Activated CD4-positive, alpha-beta T cell treated with anti-CD3 and anti-CD28 coated beads, Interleukin-2, amount 50 U/mL, for 16 hours (primary cell): ENCODE data around the gene RBM38.

Experiments
- DNase-seq: peaks from one replicate; pipeline ENCODE4 v3.0.0-alpha.2; 2020

RBM38 gene

GRCh38 chr20:57375652-57376230 lies 15.5 kb upstream of the RBM38 start:
- no peak for DNase-seq

- no peak for DNase-seq
These were observed 13.8 kb upstream of the RBM38 start for GRCh38 chr20:57377350-57377749.

GRCh38 chr20:57378107-57378506 lies 13.1 kb upstream of the RBM38 start:
- DNase-seq = no peak

DNA sequence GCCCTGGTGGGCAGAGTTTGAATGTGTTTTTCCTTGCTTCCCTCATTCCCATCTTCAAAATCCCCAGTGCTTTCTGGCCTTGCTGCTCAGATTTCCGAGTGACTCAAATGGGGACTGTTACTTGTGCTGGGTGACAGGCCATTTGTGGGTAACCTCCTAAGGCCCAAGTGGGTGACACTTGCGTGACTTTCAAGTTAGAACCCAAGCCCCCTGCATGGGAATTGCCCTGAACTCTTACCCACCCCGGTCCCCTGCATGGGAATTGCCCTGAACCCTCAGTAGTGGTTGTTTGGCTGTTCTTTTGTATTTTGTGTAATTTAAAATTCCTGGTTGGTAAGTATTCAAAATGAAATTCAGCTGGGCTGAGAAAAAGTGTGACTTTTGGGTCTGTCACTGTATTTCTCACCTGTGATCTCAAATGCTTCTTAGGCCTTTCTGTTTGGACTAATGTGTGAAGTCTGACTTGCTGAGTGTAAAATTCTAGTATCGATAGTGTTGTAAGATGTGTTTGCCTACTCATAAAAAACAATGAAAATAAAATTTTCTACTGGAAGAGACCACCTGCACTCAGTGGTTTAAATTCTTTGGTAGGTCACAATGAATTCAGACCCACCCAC lies 12.4 kb upstream of the RBM38 start:
- DNase-seq = no peak

- peak; percentile 26 for DNase-seq
These were observed 11.9 kb upstream of the RBM38 start for GRCh38 chr20:57379263-57379647.

DNA sequence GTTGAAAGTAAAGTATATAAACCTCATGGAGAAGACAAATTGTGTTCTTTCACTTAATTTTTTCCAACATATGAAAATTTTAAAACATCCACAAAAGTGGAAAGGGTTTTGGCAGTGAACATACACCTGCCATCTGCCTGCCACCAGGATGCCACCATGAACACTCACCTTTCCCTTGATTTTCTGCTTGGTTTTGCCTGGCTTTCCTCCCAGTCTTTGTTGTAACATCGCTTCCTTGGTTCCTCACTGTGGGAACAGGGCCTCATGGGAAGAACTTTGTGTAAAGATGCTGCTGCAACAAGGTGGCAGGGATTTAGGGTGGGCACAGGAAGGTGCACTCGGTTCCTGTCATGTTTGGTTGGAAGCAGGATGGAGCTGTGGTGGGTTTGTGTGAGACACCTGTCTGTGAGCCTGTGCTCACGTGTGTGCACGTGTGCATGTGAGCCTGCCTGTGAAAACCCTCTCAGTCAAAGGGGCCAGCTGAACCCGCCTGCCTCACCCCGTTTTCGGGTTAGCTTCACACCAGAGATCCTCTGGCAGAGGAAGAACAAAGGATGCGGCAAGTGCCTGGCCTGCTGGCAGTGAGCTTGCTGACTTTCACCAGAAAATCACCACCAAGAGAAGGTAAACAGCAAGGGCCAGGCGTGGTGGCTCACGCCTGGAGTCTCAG lies 11.0 kb upstream of the RBM38 start:
- DNase-seq = no peak

DNA sequence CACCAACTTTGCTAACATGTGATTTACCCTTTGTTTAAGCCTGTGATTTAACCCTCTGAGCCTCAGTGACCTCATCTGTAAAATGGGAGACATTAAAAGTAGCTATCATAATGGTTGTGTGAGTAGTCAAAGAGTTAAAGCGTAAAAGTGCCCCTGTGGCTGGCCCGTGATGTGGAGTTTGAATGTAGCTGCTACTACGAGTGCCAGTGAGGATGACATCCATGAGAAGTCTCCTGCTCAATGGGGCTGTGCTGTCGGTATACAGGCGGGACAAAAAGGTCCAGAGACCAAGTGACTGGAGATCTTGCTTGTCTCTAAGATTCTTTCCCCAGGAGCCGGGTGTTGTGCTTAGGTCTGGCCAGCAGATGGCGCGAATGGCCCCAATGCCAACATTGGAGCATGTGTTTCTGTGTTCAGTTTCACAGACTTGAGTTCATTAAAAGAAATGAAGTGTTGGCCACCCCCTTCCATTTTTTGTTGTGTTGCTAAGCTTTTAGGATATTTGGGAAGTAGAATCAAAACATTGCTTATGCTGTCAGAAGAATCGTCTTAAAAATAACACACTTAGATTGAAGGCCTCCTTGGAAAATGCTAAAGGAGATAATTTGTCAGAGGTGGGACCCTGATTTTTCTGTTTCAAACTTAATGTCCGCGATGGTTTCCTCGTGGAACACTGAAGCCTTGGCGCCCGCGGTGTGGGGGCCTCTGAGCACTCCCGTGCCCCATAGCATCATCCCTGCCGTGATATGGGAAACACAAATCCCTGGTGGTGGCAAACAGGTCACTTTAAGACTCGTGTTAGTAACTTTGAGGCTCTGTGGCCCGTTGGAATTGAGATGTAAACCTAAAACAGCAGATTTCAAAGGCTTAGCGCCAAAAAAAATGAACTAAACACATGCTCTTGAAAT lies 9.3 kb upstream of the RBM38 start:
- peak; percentile 79 for DNase-seq

DNA sequence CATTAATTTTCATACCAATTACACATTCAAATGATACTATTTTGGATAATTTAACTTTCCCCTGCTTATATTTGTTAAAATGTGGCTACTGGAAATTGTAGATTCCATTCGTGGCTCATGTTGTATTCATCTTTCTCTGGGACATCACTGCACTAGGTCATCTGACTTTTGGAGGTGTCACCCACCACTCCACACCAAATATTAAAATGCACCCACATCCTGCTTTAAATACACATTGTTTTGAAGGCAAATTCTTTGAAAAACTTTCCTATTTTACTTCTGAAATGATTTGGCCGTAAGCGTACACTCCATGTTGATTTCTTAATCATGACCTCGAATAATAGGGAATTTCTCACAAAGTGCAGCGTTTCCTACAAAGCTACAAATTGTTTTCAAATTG lies 8.7 kb upstream of the RBM38 start:
- no peak for DNase-seq

DNA sequence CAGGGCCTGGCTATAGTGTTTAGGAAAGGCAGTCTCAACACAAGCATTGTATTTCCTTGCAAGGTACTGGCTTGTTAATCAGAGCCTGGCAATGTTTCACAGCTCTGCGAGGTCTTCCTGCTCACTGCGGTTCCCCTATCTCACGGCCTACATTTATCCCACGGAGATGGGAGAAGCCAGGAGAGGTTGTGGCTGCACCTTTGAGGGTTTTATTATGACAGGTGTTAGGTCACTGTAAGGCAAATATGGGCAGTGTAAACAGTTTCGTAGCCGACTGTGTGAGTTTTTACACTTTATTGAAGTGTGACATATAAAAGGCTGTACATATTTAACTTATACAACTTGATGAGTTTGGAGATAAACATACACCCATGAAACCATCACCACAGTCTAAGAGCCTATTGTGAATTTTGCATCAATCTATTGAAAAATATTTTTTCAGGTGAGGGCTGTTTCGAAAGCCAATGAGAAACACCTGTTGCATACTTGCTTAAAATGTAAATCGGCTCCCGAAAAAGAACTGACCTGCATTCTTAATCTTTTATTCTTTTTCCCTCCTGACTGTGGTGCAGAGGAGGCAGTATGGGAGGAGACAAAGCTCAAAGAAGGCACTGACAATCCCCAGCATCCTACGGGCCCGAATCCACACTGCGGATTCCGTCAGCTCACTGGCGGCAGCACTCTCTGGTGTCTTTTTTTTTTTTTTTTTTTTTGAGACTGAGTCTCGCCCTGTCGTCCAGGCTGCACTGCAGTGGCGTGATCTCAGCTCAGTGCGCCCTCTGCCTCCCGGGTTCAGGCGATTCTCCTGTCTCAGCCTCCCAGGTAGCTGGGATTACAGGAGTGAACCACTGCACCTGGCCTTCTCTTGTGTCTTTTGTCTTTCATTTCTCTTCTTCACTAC lies 7.5 kb upstream of the RBM38 start:
- DNase-seq = no peak

- DNase-seq = no peak
These were observed 6.7 kb upstream of the RBM38 start for GRCh38 chr20:57384486-57384885.

DNA sequence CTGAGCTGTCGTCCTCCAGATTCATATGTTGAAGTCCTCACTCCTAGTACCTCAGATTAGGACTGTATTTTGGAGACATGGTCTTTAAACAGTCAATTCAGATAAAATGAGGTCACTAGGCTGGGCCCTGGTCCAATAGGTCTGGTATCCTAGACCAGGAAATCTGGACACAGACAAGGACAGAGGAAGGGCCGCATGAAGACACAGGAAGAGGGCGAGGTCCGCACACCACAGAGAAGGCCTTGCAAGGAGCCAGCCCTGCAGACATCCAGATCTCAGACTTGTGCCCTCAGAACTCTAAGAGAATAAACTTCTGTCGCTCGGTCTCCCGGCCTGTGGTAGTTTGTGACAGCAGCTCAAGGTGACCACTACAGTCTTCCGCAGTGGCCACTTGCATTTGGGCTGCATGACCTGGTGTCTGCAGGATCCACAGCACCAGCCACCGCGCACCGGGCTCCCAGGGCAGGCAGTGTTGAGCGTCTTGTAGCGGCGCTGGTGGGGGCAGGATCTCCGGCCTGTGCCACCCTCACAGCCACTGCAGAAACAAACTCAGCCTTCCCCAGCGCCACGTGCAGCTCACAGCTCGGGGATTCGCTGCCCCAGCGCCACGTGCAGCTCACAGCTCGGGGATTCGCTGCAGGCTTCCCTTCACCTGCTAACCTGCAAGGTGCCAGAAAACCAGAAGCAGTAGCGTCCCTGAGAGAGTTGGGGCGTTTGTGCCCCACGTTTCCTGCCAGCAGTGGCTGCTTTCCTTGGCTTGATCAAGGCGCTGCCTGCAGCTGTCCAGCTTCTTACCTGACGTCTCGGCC lies 6.0 kb upstream of the RBM38 start:
- no peak for DNase-seq

GRCh38 chr20:57385940-57386339 lies 5.3 kb upstream of the RBM38 start:
- no peak for DNase-seq

DNA sequence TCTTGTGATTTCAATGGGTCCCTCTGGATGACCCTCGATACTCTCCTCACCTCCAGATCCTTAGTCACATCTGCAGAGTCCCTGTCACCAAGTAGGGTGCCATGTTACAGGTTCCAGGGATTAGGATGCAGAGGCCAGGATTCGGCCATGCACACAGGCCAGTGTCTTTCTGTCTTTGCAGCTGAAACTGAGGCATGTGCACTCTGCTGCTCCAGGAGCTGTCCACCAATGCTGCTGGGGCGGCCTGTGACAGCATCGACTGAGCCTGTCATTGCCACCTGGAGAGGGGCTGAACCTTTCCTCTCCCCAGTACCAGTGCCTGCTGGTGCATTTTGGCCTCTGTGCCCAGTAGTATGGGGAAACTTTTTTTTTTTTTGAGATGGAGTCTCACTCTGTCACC lies 4.4 kb upstream of the RBM38 start:
- DNase-seq = no peak

DNA sequence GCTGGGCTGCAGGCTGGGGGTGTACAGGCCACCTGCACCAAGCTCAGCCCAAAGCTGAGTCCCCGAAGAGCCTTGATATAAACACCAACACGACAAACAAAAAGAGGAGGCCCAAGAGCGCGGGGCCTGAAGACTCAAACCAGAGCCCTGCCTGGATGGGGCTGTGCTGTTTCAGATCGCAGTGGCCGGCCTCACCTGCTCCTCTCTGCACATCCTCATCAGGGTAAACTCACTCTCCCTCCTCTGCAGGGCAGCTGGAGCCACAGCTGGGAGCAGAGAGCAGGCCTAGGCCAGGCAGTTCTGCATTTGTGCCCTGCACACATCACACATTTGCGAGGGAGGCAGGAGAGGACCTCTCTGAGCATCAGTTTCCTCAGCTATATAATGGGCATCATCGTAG lies 3.7 kb upstream of the RBM38 start:
- no peak for DNase-seq

GRCh38 chr20:57387945-57388371 lies 3.2 kb upstream of the RBM38 start:
- no peak for DNase-seq

GRCh38 chr20:57388953-57389694 lies 2.1 kb upstream of the RBM38 start:
- peak; percentile 60 for DNase-seq

- DNase-seq = peak; percentile 63
These were observed 1.2 kb upstream of the RBM38 start for GRCh38 chr20:57389695-57390603.

GRCh38 chr20:57391439-57392301 lies 474 bp downstream of the RBM38 start:
- peak; percentile 36 for DNase-seq
